Stomach (tissue), 4 donors: ENCODE results near the gene TSC22D1.

ENCODE experiments used
- CTCF ChIP-seq, 7 experiments: fragments of 450-650 bp in 4 of 7; fragments of 200-600 bp in 3 of 7; sonication (generic) in 3 of 7; IDR thresholded peaks; one replicate each; pipeline ENCODE4 v1.5.1; 2016 to 2019; ENCODE audit warnings: antibody characterized with exemption in 7 of 7, control low read depth in 2 of 7, mild to moderate bottlenecking in 1 of 7
- EP300 ChIP-seq: sonication (generic); formaldehyde crosslinking; IDR thresholded peaks from one replicate; pipeline ENCODE4 v1.6.1; 2017; ENCODE audit warnings: antibody characterized with exemption
- POLR2AphosphoS5 ChIP-seq, 3 donors: sonication (generic); formaldehyde crosslinking; IDR thresholded peaks; one replicate each; pipeline ENCODE4 v1.6.1; 2016; ENCODE audit warnings: antibody characterized with exemption in 3 of 3

- TF ChIP-seq CTCF (IDR thresholded peaks at IDR 0.05): no peak
- no peak for TF ChIP-seq POLR2AphosphoS5 (IDR thresholded peaks at IDR 0.05)
- TF ChIP-seq EP300: no peak
These were observed 69.9 kb downstream of the TSC22D1 start for GRCh38 chr13:44506251-44506650.
